T-helper 17 cell (primary cell): ENCODE results near the gene TRABD. TPM values are rescaled to one million over a fixed set of nuclear protein-coding genes. Genes with fewer than 3 reads are reported as not detected.
"Not testable (repeated sequence)": the region's sequence is repeated elsewhere in the genome, so short reads cannot be mapped to it uniquely, and the experiment has no call there.

Experiments used
- ATAC-seq: fragments of 150-1000 bp; cut with Tn5 transposase; 2 replicates; pipeline ENCODE4 v1.10.0; 2021; ENCODE audit warnings: mild to moderate bottlenecking, moderate library complexity
- DNase-seq, 3 donors: peaks; one replicate each; pipeline versions ENCODE4 v3.0.0 to v3.0.0-alpha.2; 2020 to 2021
- H3K9me3 ChIP-seq: one replicate; pipeline ENCODE4 v1.7.0; 2013; ENCODE audit warnings: low read length, mild to moderate bottlenecking; ENCODE audit not compliant: control insufficient read depth, poor library complexity, severe bottlenecking
- H3K27ac Mint-ChIP-seq: one replicate; pipeline ENCODE4 v1.8.0; 2022; ENCODE audit warnings: mild to moderate bottlenecking, moderate library complexity, mixed read lengths
- H3K27me3 Mint-ChIP-seq: one replicate; pipeline ENCODE4 v1.8.0; 2022; ENCODE audit warnings: mixed read lengths
- H3K36me3 Mint-ChIP-seq: one replicate; pipeline ENCODE4 v1.8.0; 2022; ENCODE audit warnings: low read depth, mixed read lengths
- H3K4me1 Mint-ChIP-seq: one replicate; pipeline ENCODE4 v1.8.0; 2022; ENCODE audit warnings: mild to moderate bottlenecking, mixed read lengths
- H3K4me3 Mint-ChIP-seq: one replicate; pipeline ENCODE4 v1.8.0; 2022; ENCODE audit warnings: mild to moderate bottlenecking, moderate library complexity, mixed read lengths
- total RNA-seq, 4 donors: library from RNA in 2 of 4; stranded (reverse) in 2 of 4; gene quantifications; one replicate each; pipeline ENCODE4 v1.2.3 and lab custom pipeline; 2022 to 2026

Gene TRABD, protein sequence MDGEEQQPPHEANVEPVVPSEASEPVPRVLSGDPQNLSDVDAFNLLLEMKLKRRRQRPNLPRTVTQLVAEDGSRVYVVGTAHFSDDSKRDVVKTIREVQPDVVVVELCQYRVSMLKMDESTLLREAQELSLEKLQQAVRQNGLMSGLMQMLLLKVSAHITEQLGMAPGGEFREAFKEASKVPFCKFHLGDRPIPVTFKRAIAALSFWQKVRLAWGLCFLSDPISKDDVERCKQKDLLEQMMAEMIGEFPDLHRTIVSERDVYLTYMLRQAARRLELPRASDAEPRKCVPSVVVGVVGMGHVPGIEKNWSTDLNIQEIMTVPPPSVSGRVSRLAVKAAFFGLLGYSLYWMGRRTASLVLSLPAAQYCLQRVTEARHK
- total RNA-seq, result 100 to 1,000 TPM; 141 to 158 TPM
- 130 to 170 reads per million in 2 donors for total RNA-seq (lab: John Stamatoyannopoulos, UW)

DNA sequence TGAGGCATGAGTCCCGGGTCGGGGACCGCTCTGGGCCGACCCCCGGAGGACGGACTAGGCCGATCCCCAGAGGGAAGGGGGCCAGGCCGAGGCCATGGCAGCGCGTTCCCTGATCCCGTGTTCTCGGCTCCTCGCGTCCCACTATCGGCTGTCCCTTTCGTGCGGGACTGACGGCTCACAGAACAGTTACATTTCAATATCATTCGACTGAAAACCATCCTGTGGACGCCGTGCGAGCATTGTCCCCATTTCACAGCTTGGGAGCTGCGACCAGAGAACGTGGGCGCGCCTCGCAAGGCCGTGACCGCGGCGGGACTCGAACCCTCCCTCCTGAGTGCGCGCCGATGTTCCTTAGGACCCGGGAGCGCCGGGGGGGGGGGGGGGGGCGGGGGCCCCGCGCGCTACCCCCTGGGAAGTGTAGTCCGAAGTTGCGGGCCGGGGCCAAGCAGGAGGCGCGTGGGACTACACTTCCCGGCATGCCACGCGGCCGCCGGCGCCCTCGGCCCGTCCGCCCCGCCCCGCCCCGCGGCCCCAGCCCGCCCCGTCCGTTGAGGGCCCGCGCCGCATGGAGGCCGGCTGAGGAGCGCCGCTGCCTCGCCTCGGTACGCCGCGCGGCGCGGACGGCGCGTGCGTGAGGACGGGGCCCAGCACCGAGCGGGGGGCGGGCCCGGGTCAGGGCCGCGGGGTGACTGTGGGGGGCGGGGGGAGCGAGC lies at the start of gene TRABD:
TRABD (plus strand) TSS at position 539 of the 713 bp plus-strand sequence. CDS start 7,148 bp downstream, outside the sequence.
- Mint-ChIP-seq H3K27me3 (peaks cover under 1% of the 10 kb centered on the region), H3K36me3 (peaks cover 3% of the 10 kb centered on the region), H3K27ac (peak within 1 kb of the TSS; percentile 99), H3K4me3 (peak within 1 kb of the TSS; percentile 94), H3K4me1 (peaks cover 19% of the 10 kb centered on the region)
- ATAC-seq (peak; percentile 81), DNase-seq (peak; percentile 82 to 92 (median 88))
- H3K9me3 ChIP-seq, result no peaks in the 10 kb centered on the region

- Mint-ChIP-seq H3K27me3 (peaks cover 58% of the 10 kb centered on the region), H3K36me3 (peaks cover 2% of the 10 kb centered on the region), H3K27ac (no peak overlapping the region), H3K4me3 (no peak overlapping the region), H3K4me1 (no peaks in the 10 kb centered on the region)
- ATAC-seq (no peak), DNase-seq (no peak)
- no peaks in the 10 kb centered on the region for H3K9me3 ChIP-seq
These were observed 49.1 kb upstream of the TRABD start for GRCh38 chr22:50136581-50137015.

DNA sequence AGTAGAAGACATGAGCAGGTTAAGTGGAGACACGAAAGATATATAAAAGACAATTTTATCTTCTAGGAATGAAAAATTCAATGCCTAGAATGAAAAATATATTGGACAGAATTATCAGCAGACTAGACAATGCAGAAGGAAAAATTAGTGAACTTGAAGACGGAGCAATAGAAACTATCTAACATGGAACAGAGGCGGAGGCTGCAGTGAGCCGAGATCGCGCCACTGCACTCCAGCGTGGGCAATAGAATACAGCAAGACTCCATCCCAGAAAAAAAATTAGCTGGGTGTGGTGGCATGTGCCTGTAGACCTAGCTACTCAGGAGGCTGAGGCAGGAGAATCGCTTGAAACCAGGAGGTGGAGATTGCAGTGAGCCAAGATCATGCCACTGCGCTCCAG lies 48.4 kb upstream of the TRABD start:
- not testable (repeated sequence) for H3K4me1 Mint-ChIP-seq, DNase-seq, H3K4me3 Mint-ChIP-seq, H3K9me3 ChIP-seq, H3K36me3 Mint-ChIP-seq, H3K27ac Mint-ChIP-seq, ATAC-seq
- peaks cover 60% of the 10 kb centered on the region for H3K27me3 Mint-ChIP-seq

DNA sequence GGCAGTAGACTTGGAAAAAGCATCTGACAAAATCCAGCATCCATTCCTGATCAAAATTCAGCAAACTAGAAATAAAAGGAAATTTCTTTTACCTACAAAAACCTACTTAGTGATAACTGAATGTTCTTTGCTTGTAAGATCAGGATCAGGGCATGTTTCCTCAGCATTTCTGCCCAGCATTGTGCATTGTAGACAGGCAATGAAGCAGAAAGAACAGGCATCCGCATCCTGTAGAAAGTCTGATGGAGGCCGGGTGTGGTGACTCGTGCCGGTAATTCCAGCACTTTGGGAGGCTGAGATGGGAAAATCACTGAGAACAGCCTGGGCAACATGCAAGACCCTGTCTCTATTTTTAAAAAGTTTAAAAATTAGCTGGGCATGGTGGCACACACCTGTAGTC lies 47.7 kb upstream of the TRABD start:
- peaks cover 2% of the 10 kb centered on the region for H3K36me3 Mint-ChIP-seq
- H3K9me3 ChIP-seq, result no peaks in the 10 kb centered on the region
- no peaks in the 10 kb centered on the region for H3K4me1 Mint-ChIP-seq
- H3K27ac Mint-ChIP-seq, result no peak overlapping the region
- no peak for DNase-seq
- H3K4me3 Mint-ChIP-seq, result no peak overlapping the region
- ATAC-seq, result no peak
- H3K27me3 Mint-ChIP-seq, result peaks cover 61% of the 10 kb centered on the region

GRCh38 chr22:50138988-50139387 lies 46.7 kb upstream of the TRABD start:
- ATAC-seq, result no peak
- Mint-ChIP-seq H3K4me3 (no peak overlapping the region), H3K27ac (no peak overlapping the region), H3K27me3 (peaks cover 64% of the 10 kb centered on the region), H3K36me3 (peaks cover 2% of the 10 kb centered on the region), H3K4me1 (no peaks in the 10 kb centered on the region)
- no peak for DNase-seq
- no peaks in the 10 kb centered on the region for H3K9me3 ChIP-seq

GRCh38 chr22:50139843-50140415 lies 45.8 kb upstream of the TRABD start:
- ATAC-seq (no peak), DNase-seq (no peak)
- Mint-ChIP-seq H3K27ac (no peak overlapping the region), H3K27me3 (peaks cover 57% of the 10 kb centered on the region), H3K4me3 (no peak overlapping the region), H3K4me1 (no peaks in the 10 kb centered on the region), H3K36me3 (peaks cover 2% of the 10 kb centered on the region)
- H3K9me3 ChIP-seq, result no peaks in the 10 kb centered on the region

- peaks cover 2% of the 10 kb centered on the region for H3K36me3 Mint-ChIP-seq
- peaks cover 2% of the 10 kb centered on the region for H3K4me1 Mint-ChIP-seq
- H3K27ac Mint-ChIP-seq, result no peak overlapping the region
- DNase-seq, result no peak
- H3K9me3 ChIP-seq, result no peaks in the 10 kb centered on the region
- H3K27me3 Mint-ChIP-seq, result peaks cover 64% of the 10 kb centered on the region
- H3K4me3 Mint-ChIP-seq, result no peak overlapping the region
- no peak for ATAC-seq
These were observed 45.1 kb upstream of the TRABD start for GRCh38 chr22:50140615-50141014.

- Mint-ChIP-seq H3K4me1 (peaks cover 2% of the 10 kb centered on the region), H3K36me3 (no peaks in the 10 kb centered on the region), H3K27me3 (peaks cover 62% of the 10 kb centered on the region), H3K27ac (no peak overlapping the region), H3K4me3 (no peak overlapping the region)
- DNase-seq, result no peak
- no peak for ATAC-seq
- H3K9me3 ChIP-seq, result no peaks in the 10 kb centered on the region
These were observed 44.3 kb upstream of the TRABD start for GRCh38 chr22:50141462-50141861.

DNA sequence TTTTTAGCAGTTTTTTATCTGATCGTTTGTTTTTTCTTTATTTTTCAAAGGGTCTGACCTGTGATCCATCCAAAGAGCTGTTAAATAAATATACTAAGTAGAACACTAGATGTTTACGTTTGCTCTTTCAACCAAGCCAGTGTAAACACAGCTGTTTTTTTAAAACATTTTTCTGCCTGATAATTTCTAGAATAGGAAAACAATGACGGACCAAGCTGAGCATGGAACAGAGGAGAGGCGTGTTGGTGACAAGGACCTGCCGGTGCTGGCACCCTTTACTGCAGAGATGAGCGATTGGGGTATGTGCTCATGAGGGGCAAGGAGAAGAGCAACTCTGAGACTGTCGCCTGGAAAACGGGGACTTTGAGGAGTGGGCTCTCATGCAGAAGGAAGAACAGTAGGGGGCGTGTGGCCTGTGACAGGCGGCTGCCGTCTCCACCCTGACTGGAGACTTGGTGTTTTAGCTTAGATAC lies 43.8 kb upstream of the TRABD start:
- DNase-seq (no peak), ATAC-seq (no peak)
- H3K9me3 ChIP-seq, result no peaks in the 10 kb centered on the region
- Mint-ChIP-seq H3K4me3 (no peak overlapping the region), H3K27ac (no peak overlapping the region), H3K27me3 (peaks cover 57% of the 10 kb centered on the region), H3K36me3 (no peaks in the 10 kb centered on the region), H3K4me1 (peaks cover 2% of the 10 kb centered on the region)

DNA sequence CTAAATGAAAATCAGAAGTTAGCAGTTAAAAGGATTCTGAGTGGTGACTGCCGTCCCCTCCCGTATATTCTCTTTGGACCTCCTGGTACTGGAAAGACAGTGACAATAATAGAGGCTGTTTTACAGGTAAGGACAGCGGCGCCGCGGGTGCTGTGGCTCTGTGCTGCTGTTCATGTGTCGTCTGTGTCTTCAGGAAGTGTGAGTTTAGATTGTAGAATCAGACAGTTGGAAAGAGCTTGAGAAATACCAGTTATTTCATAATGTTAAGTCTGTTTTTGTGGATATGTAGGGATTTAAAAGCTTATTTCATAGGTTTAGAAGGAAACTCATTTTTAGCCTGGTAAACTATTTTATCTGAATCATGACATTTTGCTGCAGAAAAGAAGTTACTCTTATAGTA lies 42.6 kb upstream of the TRABD start:
- DNase-seq (no peak), ATAC-seq (no peak)
- H3K27ac Mint-ChIP-seq, result no peak overlapping the region
- H3K27me3 Mint-ChIP-seq, result peaks cover 52% of the 10 kb centered on the region
- H3K36me3 Mint-ChIP-seq, result no peaks in the 10 kb centered on the region
- peaks cover 2% of the 10 kb centered on the region for H3K4me1 Mint-ChIP-seq
- H3K9me3 ChIP-seq, result no peaks in the 10 kb centered on the region
- H3K4me3 Mint-ChIP-seq, result no peak overlapping the region

- H3K9me3 ChIP-seq, result no peaks in the 10 kb centered on the region
- DNase-seq (no peak), ATAC-seq (no peak)
- Mint-ChIP-seq H3K4me1 (peaks cover 2% of the 10 kb centered on the region), H3K27me3 (peaks cover 48% of the 10 kb centered on the region), H3K27ac (no peak overlapping the region), H3K36me3 (no peaks in the 10 kb centered on the region), H3K4me3 (no peak overlapping the region)
These were observed 41.6 kb upstream of the TRABD start for GRCh38 chr22:50144005-50144614.

DNA sequence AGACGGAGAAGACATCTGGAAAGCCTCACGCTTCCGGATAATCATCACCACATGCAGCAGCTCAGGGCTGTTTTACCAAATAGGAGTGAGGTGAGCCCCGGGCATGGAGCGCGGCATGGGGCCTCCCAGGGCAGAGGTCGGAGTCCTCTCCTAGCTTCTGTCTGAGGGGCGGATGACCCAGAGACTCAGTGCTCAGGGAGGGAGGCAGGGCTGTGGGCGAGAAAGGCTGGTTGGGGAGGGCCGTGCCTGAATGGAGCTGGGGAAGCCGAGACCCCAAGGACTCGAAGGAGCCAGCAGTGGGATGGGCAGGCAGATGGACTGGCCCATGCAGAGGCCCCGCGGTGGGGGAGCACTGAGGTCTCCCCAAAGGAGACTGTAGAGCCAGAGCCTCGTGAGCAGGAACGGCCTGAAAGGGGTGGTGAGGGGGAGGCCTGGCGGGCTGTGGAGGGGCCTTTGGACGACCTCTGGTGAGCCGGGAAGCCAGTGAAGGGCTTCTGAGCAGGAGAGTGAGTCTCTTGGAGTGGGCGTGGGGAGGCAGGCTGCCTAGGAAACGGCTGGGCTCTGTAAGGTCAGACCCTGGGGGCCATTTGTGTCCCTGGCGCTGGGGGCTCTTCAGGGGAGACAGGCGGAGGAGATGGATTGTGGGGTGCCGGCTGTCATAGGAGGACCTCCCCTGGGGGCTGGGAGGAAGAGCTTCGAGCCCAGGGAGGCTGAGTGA lies 39.8 kb upstream of the TRABD start:
- DNase-seq (no peak), ATAC-seq (no peak)
- peaks cover 32% of the 10 kb centered on the region for H3K27me3 Mint-ChIP-seq
- H3K36me3 Mint-ChIP-seq, result no peaks in the 10 kb centered on the region
- no peak overlapping the region for H3K27ac Mint-ChIP-seq
- no peak overlapping the region for H3K4me3 Mint-ChIP-seq
- no peaks in the 10 kb centered on the region for H3K9me3 ChIP-seq
- H3K4me1 Mint-ChIP-seq, result peaks cover 4% of the 10 kb centered on the region
